ENCODE measurements around the gene TEAD1.

DNA sequence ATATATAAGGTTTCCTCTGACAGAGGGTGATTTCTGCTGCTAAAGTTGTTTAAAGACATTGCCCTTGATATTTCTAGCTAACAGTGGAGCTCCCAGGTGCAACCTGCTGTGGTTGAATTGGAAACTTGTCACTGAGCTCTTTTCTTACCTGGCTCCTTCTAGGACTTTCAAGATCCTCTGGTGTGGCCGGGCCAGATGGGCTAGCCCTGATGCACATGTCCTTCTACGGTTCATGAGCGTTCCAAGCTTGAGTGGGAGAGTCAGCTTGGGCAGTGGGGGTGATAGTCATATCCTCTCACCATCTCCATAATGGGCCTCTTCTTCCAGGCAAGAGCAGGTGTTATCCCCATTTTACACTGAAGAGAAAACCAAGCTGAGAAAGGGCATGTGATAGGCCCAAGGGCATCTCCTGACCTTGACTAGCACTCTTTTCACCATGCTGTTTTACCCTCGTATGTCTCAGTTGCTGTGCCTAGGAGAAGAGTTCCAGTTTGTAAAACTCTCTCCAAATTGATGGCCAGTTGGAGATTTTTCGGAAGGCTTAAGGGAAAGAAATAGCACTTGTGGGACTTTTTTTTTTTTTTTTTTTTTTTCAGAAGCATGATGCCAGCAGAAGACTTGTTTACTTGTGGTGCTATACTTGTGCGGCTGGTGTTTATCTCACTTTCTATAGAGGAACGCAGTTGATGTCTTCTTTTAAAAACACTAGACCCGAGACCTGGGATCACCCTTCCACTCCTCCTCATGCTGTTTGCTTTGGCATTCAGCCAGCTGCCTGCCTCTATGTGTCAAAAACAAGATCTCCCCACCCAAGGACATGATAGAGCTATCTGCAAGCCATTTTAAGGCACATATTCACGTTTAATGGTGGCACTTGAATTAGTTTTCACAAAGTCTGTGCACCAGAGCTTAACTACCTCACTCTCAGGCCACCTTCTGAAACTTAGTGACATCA lies 32.6 kb downstream of the TEAD1 start:
- TF ChIP-seq, protein P1, sequence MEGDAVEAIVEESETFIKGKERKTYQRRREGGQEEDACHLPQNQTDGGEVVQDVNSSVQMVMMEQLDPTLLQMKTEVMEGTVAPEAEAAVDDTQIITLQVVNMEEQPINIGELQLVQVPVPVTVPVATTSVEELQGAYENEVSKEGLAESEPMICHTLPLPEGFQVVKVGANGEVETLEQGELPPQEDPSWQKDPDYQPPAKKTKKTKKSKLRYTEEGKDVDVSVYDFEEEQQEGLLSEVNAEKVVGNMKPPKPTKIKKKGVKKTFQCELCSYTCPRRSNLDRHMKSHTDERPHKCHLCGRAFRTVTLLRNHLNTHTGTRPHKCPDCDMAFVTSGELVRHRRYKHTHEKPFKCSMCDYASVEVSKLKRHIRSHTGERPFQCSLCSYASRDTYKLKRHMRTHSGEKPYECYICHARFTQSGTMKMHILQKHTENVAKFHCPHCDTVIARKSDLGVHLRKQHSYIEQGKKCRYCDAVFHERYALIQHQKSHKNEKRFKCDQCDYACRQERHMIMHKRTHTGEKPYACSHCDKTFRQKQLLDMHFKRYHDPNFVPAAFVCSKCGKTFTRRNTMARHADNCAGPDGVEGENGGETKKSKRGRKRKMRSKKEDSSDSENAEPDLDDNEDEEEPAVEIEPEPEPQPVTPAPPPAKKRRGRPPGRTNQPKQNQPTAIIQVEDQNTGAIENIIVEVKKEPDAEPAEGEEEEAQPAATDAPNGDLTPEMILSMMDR (IDR thresholded peaks at IDR 0.05; ENCODE audit: low read length): no peak
- TF ChIP-seq EZH2 (optimal IDR thresholded peaks at IDR 0.05; ENCODE audit: low read depth, low read length): no peak
